Measurements from ENCODE around the gene TMOD1.

TMOD1 gene

GRCh38 chr9:97547098-97547829, 45.8 kb downstream of the TMOD1 start:
- DNase-seq (ENCODE audit: low read depth in 2 of 2), result no peak

GRCh38 chr9:97548379-97548778, 46.9 kb downstream of the TMOD1 start:
- DNase-seq (ENCODE audit: low read depth in 2 of 2), result no peak

GRCh38 chr9:97548819-97549540, 47.5 kb downstream of the TMOD1 start:
- no peak for DNase-seq (ENCODE audit: low read depth in 2 of 2)

GRCh38 chr9:97550386-97550785, 48.9 kb downstream of the TMOD1 start:
- no peak for DNase-seq (ENCODE audit: low read depth in 2 of 2)

GRCh38 chr9:97551308-97551707, 49.8 kb downstream of the TMOD1 start:
- DNase-seq (ENCODE audit: low read depth in 2 of 2), result no peak

- no peak for DNase-seq (ENCODE audit: low read depth in 2 of 2)
Observed at GRCh38 chr9:97553141-97553540, 51.7 kb downstream of the TMOD1 start.

- no peak for DNase-seq (ENCODE audit: low read depth in 2 of 2)
Observed at GRCh38 chr9:97553841-97554240, 52.4 kb downstream of the TMOD1 start.

- no peak for DNase-seq (ENCODE audit: low read depth in 2 of 2)
Observed at GRCh38 chr9:97554566-97555075, 53.2 kb downstream of the TMOD1 start.

- no peak for DNase-seq (ENCODE audit: low read depth in 2 of 2)
Observed at GRCh38 chr9:97555164-97555563, 53.7 kb downstream of the TMOD1 start.

GRCh38 chr9:97556036-97556720, 54.7 kb downstream of the TMOD1 start:
- DNase-seq (ENCODE audit: low read depth in 2 of 2), result no peak

GRCh38 chr9:97556721-97557605, 55.5 kb downstream of the TMOD1 start:
- DNase-seq (ENCODE audit: low read depth in 2 of 2), result no peak

- no peak for DNase-seq (ENCODE audit: low read depth in 2 of 2)
Observed at GRCh38 chr9:97557606-97558095, 56.2 kb downstream of the TMOD1 start.

- no peak for DNase-seq (ENCODE audit: low read depth in 2 of 2)
Observed at GRCh38 chr9:97558701-97559101, 57.2 kb downstream of the TMOD1 start.

- DNase-seq (ENCODE audit: low read depth in 2 of 2), result no peak
Observed at GRCh38 chr9:97559111-97559514, 57.6 kb downstream of the TMOD1 start.

GRCh38 chr9:97560154-97560553, 58.7 kb downstream of the TMOD1 start:
- no peak for DNase-seq (ENCODE audit: low read depth in 2 of 2)

- no peak for DNase-seq (ENCODE audit: low read depth in 2 of 2)
Observed at GRCh38 chr9:97560851-97561250, 59.4 kb downstream of the TMOD1 start.

GRCh38 chr9:97561501-97561900, 60.0 kb downstream of the TMOD1 start:
- DNase-seq (ENCODE audit: low read depth in 2 of 2), result no peak

- DNase-seq (ENCODE audit: low read depth in 2 of 2), result no peak
Observed at GRCh38 chr9:97562542-97562941, 61.1 kb downstream of the TMOD1 start.

GRCh38 chr9:97563458-97564135, 62.1 kb downstream of the TMOD1 start:
- DNase-seq (ENCODE audit: low read depth in 2 of 2), result no peak

- DNase-seq (ENCODE audit: low read depth in 2 of 2), result no peak
Observed at GRCh38 chr9:97564291-97565175, 63.1 kb downstream of the TMOD1 start.
